SK-N-SH (cell line): ENCODE measurements around the gene PPP4R2. TPM values are rescaled to one million over a fixed set of nuclear protein-coding genes. Genes with fewer than 3 reads are reported as not detected.
A peak's percentile ranks its signal among the peaks of the same experiment; 100 is the strongest.

ENCODE experiments used
- CTCF ChIA-PET: fragments of 300-600, 350-600 bp; formaldehyde crosslinking; extraction: SDS; loops from one replicate; lab custom pipeline; 2021; lab: Yijun Ruan, JAX
- POLR2A ChIA-PET: fragments of 350-600 bp; sonication (Branson Sonifier 250); formaldehyde crosslinking; extraction: SDS; loops from one replicate; lab custom pipeline; 2020; ENCODE audit warnings: antibody characterized with exemption, inconsistent platforms; lab: Yijun Ruan, JAX
- DNase-seq: peaks from one replicate; pipeline ENCODE4 v3.0.0; 2012
- H2AFZ ChIP-seq: fragments of 200-600 bp; sonication (generic); 2 replicates; pipeline ENCODE4 v1.8.1; 2016; ENCODE audit warnings: antibody characterized with exemption, mild to moderate bottlenecking, low read depth
- H3F3A ChIP-seq: fragments of 200-600 bp; sonication (generic); replicated peaks from 2 replicates; pipeline ENCODE3; 2016; ENCODE audit warnings: antibody characterized with exemption, mild to moderate bottlenecking; ENCODE audit not compliant: insufficient read depth
- H3K27ac ChIP-seq, 2 experiments: fragments of 200-500 bp in 1 of 2; fragments of 200-600 bp in 1 of 2; sonication (Bioruptor generic) in 1 of 2; sonication (generic), shearing (Covaris generic) in 1 of 2; 2 replicates each; pipeline versions ENCODE4 v1.5.1 to v1.6.1; 2014 to 2016; ENCODE audit warnings: low read depth in 2 of 2, inconsistent platforms in 1 of 2, low read length in 1 of 2, mild to moderate bottlenecking in 1 of 2, mixed read lengths in 1 of 2
- H3K27me3 ChIP-seq: fragments of 200-600 bp; sonication (generic), shearing (Covaris generic); 2 replicates; pipeline ENCODE4 v1.6.1; 2016; ENCODE audit warnings: mixed run types; ENCODE audit not compliant: insufficient read depth
- H3K36me3 ChIP-seq, 2 experiments: fragments of 200-500 bp in 1 of 2; fragments of 200-600 bp in 1 of 2; sonication (Bioruptor generic) in 1 of 2; sonication (generic) in 1 of 2; replicated peaks in 1 of 2; 2 replicates each; pipeline versions ENCODE3 to v1.5.1; 2014 to 2016; ENCODE audit warnings: low read length in 1 of 2, mild to moderate bottlenecking in 1 of 2; ENCODE audit not compliant: insufficient read depth in 2 of 2, control insufficient read depth in 1 of 2
- H3K4me1 ChIP-seq, 2 experiments: fragments of 200-500 bp in 1 of 2; fragments of 200-600 bp in 1 of 2; sonication (Bioruptor generic) in 1 of 2; sonication (generic), shearing (Covaris generic) in 1 of 2; 2 replicates each; pipeline versions ENCODE4 v1.5.1 to v1.6.1; 2014 to 2016; ENCODE audit warnings: low read depth in 1 of 2, low read length in 1 of 2, mixed run types in 1 of 2; ENCODE audit not compliant: insufficient read depth in 2 of 2, control insufficient read depth in 1 of 2
- H3K4me2 ChIP-seq: fragments of 200-600 bp; sonication (generic), shearing (Covaris generic); 2 replicates; pipeline ENCODE4 v1.6.1; 2017; ENCODE audit warnings: mixed run types
- H3K4me3 ChIP-seq, 2 experiments: fragments of 200-500 bp in 1 of 2; fragments of 200-600 bp in 1 of 2; sonication (Bioruptor generic) in 1 of 2; sonication (generic), shearing (Covaris generic) in 1 of 2; 2 replicates each; pipeline versions ENCODE4 v1.5.1 to v1.8.1; 2014 to 2016; ENCODE audit warnings: low read depth in 2 of 2, inconsistent platforms in 1 of 2, low read length in 1 of 2, mild to moderate bottlenecking in 1 of 2, mixed read lengths in 1 of 2, moderate library complexity in 1 of 2
- H3K79me2 ChIP-seq: fragments of 200-600 bp; sonication (generic); 2 replicates; pipeline ENCODE4 v1.8.1; 2017; ENCODE audit warnings: mild to moderate bottlenecking; ENCODE audit not compliant: insufficient read depth
- H3K9ac ChIP-seq: fragments of 200-600 bp; sonication (generic); 2 replicates; pipeline ENCODE4 v1.6.1; 2017; ENCODE audit warnings: mixed run types
- H3K9me2 ChIP-seq: fragments of 200-600 bp; sonication (generic); 2 replicates; pipeline ENCODE4 v1.6.1; 2017; ENCODE audit warnings: mixed run types
- H3K9me3 ChIP-seq: fragments of 200-600 bp; sonication (generic); 2 replicates; pipeline ENCODE4 v1.6.1; 2017; ENCODE audit warnings: mixed run types, mild to moderate bottlenecking, moderate library complexity
- H4K20me1 ChIP-seq: fragments of 200-600 bp; sonication (generic); 2 replicates; pipeline ENCODE4 v1.6.1; 2017; ENCODE audit warnings: mild to moderate bottlenecking, mixed run types; ENCODE audit not compliant: insufficient read depth
- CHD2 ChIP-seq: fragments of 150-350 bp; IDR thresholded peaks from 2 replicates; pipeline ENCODE4 v1.6.1; 2018; ENCODE audit warnings: low read length; ENCODE audit not compliant: partially characterized antibody
- ELF1 ChIP-seq: IDR thresholded peaks from 2 replicates; pipeline ENCODE4 v1.4.0; 2012
- FOSL2 ChIP-seq: IDR thresholded peaks from 2 replicates; pipeline ENCODE4 v1.4.0; 2012; ENCODE audit warnings: low read depth, mild to moderate bottlenecking, moderate library complexity, borderline replicate concordance
- FOXJ3 ChIP-seq: sonication (generic); formaldehyde crosslinking; IDR thresholded peaks from 2 replicates; pipeline ENCODE4 v1.5.1; 2020; ENCODE audit warnings: mild to moderate bottlenecking, missing genetic modification reagents
- FOXM1 ChIP-seq: IDR thresholded peaks from 2 replicates; pipeline ENCODE4 v1.4.0; 2012; ENCODE audit warnings: low read depth, mild to moderate bottlenecking
- GABPA ChIP-seq: IDR thresholded peaks from 2 replicates; pipeline ENCODE4 v1.4.0; 2012; ENCODE audit warnings: low read depth, mild to moderate bottlenecking
- GATA2 ChIP-seq: sonication (generic); formaldehyde crosslinking; IDR thresholded peaks from 2 replicates; pipeline ENCODE4 v1.5.0; 2020; ENCODE audit warnings: mild to moderate bottlenecking, missing genetic modification reagents
- JUND ChIP-seq: IDR thresholded peaks from 2 replicates; pipeline ENCODE4 v1.4.0; 2012
- MEF2A ChIP-seq: IDR thresholded peaks from 2 replicates; pipeline ENCODE4 v1.4.0; 2012; ENCODE audit warnings: low read depth, borderline replicate concordance
- RFX5 ChIP-seq: IDR thresholded peaks from 2 replicates; pipeline ENCODE4 v1.6.1; 2012; ENCODE audit warnings: mild to moderate bottlenecking, improper control_type of control experiment, low read length
- RXRA ChIP-seq: IDR thresholded peaks from 2 replicates; pipeline ENCODE4 v1.4.0; 2012; ENCODE audit warnings: low read depth, mild to moderate bottlenecking, borderline replicate concordance
- SIN3A ChIP-seq: IDR thresholded peaks from 2 replicates; pipeline ENCODE4 v1.6.1; 2012; ENCODE audit warnings: low read depth, mild to moderate bottlenecking, low read length, moderate library complexity, borderline replicate concordance
- TAF1 ChIP-seq: IDR thresholded peaks from 2 replicates; pipeline ENCODE4 v1.6.1; 2012; ENCODE audit warnings: low read depth, mild to moderate bottlenecking, low read length, moderate library complexity, borderline replicate concordance
- WGBS: methylation state at CpG from one replicate; pipeline ENCODE4 v1.1.6; 2017; ENCODE audit warnings: low lambda C conversion rate; 5-methylcytosine and 5-hydroxymethylcytosine counted together
- polyA plus RNA-seq, 3 experiments: library from polyadenylated mRNA; depleted of rRNA; stranded (reverse); fragments of >200 nt; gene quantifications; 2 replicates each; pipeline ENCODE4 v1.2.3, GENCODE V29; 2012

Gene PPP4R2
- polyA plus RNA-seq, 1 of the 3 experiments (the other 2 are of a cell fraction): 8.9 TPM

- peaks cover 97% of the 10 kb centered on the region for H4K20me1 ChIP-seq
Observed at GRCh38 chr3:73026111-73026759, 29.6 kb downstream of the PPP4R2 start.

GRCh38 chr3:73026760-73027113 lies 30.1 kb downstream of the PPP4R2 start:
- WGBS: 98% methylated on average over 2 of the region's 2 CpGs
- peaks cover 100% of the 10 kb centered on the region for H3K79me2 ChIP-seq
- H3K36me3 ChIP-seq: peaks cover 0 to 12% of the 10 kb centered on the region in 2 experiments
- H3K9me2 ChIP-seq: no peaks in the 10 kb centered on the region
- no peak for TF ChIP-seq TAF1
- TF ChIP-seq FOXJ3: no peak
- no peak for TF ChIP-seq RXRA
- TF ChIP-seq GATA2 (CRISPR knock-in tag): no peak
- H3K9me3 ChIP-seq: no peaks in the 10 kb centered on the region
- peaks cover 5 to 9% of the 10 kb centered on the region in 2 experiments; a peak in 2 of 4 replicates for H3K4me1 ChIP-seq
- no peak overlapping the region for H3K4me2 ChIP-seq
- POLR2A ChIA-PET: no interaction called here
- no peak overlapping the region for H3K4me3 ChIP-seq
- no peak for DNase-seq
- peaks cover 23% of the 10 kb centered on the region for H3F3A ChIP-seq
- H3K9ac ChIP-seq: no peak overlapping the region
- CTCF ChIA-PET: interaction anchor here (1.4 to 1.6 kb wide), 2 partner anchors 17 to 30 kb away, joined by 4 to 6 read pairs; no protein-coding TSS in a partner anchor
- no peak overlapping the region for H3K27ac ChIP-seq
- H2AFZ ChIP-seq: no peak overlapping the region
- H3K27me3 ChIP-seq: no peaks in the 10 kb centered on the region
- H4K20me1 ChIP-seq: peaks cover 97% of the 10 kb centered on the region

More at GRCh38 chr3:73026111-73026759, 29.6 kb downstream of the PPP4R2 start:
- Histone ChIP-seq H3K36me3 (peaks cover 0 to 12% of the 10 kb centered on the region in 2 experiments), H3K79me2 (peaks cover 100% of the 10 kb centered on the region), H3F3A (peaks cover 23% of the 10 kb centered on the region), H3K27me3 (no peaks in the 10 kb centered on the region), H3K4me3 (no peak overlapping the region), H3K27ac (no peak overlapping the region), H3K9ac (no peak overlapping the region), H3K4me1 (peaks cover 5 to 9% of the 10 kb centered on the region in 2 experiments; a peak in 2 of 4 replicates), H3K9me3 (no peaks in the 10 kb centered on the region), H2AFZ (no peak overlapping the region), H3K9me2 (no peaks in the 10 kb centered on the region), H3K4me2 (no peak overlapping the region)
- POLR2A ChIA-PET: no interaction called here
- DNase-seq: no peak
- TF ChIP-seq TAF1 (no peak), MEF2A (no peak), FOXM1 (no peak), RXRA (no peak), ELF1 (no peak), SIN3A (no peak), FOSL2 (no peak)
- CTCF ChIA-PET: interaction anchor here (1.4 to 1.6 kb wide), 2 partner anchors 16 to 30 kb away, joined by 4 to 6 read pairs; no protein-coding TSS in a partner anchor
- 95% methylated on average over 6 of the region's 6 CpGs for WGBS

DNA sequence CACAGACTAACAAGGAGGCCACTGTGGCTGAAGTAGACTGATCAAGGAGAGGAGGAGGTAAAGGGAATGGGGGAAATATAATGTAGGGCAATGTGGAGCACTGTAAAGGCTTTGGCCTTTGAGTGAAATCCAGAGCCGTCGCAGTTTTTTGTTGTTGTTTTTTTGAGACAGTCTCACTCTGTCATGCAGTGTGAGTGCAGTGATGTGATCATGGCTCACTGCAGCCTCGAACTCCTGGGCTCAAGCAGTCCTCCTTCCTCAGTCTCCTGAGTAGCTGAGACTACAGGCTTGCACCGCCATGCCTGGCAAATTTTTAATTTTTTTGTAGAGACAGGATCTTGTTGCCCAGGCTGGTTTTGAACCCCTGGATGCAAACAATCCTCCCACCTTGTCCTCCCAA lies 32.2 kb downstream of the PPP4R2 start:
- peaks cover 0 to 12% of the 10 kb centered on the region in 2 experiments for H3K36me3 ChIP-seq
- peak overlapping the region in 1 of 2 experiments; percentile 18; a peak in 1 of 4 replicates for H3K4me3 ChIP-seq
- peaks cover 97% of the 10 kb centered on the region for H4K20me1 ChIP-seq
- CTCF ChIA-PET: interaction anchor here (0.7 kb wide), 1 partner anchor 28 kb away, joined by 3 read pairs; no protein-coding TSS in a partner anchor
- no peak for DNase-seq
- WGBS: 88% methylated on average over 4 of the region's 4 CpGs
- H2AFZ ChIP-seq: no peak overlapping the region
- peak overlapping the region in 1 of 2 experiments; percentile 68; a peak in 2 of 4 replicates for H3K27ac ChIP-seq
- H3K9ac ChIP-seq: peak overlapping the region; percentile 10; the same call in 1 of the 2 replicates
- H3K79me2 ChIP-seq: peaks cover 100% of the 10 kb centered on the region
- peaks cover 5 to 9% of the 10 kb centered on the region in 2 experiments; a peak in 2 of 4 replicates for H3K4me1 ChIP-seq
- no peaks in the 10 kb centered on the region for H3K27me3 ChIP-seq
- no peaks in the 10 kb centered on the region for H3K9me3 ChIP-seq
- POLR2A ChIA-PET: no interaction called here
- H3K9me2 ChIP-seq: no peaks in the 10 kb centered on the region
- H3K4me2 ChIP-seq: peak overlapping the region; percentile 55
- H3F3A ChIP-seq: peaks cover 15% of the 10 kb centered on the region
- TF ChIP-seq RFX5 (no peak), TAF1 (no peak), FOXM1 (no peak), ELF1 (no peak), CHD2 (no peak), FOSL2 (no peak), JUND (no peak), GABPA (no peak)
